GM10266 (cell line): ENCODE measurements around the gene NAA38.

Experiments used
- DNase-seq: peaks from one replicate; pipeline ENCODE4 v3.0.0; 2012; ENCODE audit errors: extremely low spot score
- CTCF ChIP-seq: IDR thresholded peaks from 2 replicates; pipeline ENCODE4 v1.5.1; 2012; ENCODE audit warnings: mild to moderate bottlenecking, low read depth; ENCODE audit not compliant: control insufficient read depth, insufficient read depth; ENCODE audit errors: missing control alignments

Gene NAA38

GRCh38 chr17:7893187-7893880 is 36.0 kb upstream of the NAA38 start:
- TF ChIP-seq CTCF, result no peak
- no peak for DNase-seq

DNA sequence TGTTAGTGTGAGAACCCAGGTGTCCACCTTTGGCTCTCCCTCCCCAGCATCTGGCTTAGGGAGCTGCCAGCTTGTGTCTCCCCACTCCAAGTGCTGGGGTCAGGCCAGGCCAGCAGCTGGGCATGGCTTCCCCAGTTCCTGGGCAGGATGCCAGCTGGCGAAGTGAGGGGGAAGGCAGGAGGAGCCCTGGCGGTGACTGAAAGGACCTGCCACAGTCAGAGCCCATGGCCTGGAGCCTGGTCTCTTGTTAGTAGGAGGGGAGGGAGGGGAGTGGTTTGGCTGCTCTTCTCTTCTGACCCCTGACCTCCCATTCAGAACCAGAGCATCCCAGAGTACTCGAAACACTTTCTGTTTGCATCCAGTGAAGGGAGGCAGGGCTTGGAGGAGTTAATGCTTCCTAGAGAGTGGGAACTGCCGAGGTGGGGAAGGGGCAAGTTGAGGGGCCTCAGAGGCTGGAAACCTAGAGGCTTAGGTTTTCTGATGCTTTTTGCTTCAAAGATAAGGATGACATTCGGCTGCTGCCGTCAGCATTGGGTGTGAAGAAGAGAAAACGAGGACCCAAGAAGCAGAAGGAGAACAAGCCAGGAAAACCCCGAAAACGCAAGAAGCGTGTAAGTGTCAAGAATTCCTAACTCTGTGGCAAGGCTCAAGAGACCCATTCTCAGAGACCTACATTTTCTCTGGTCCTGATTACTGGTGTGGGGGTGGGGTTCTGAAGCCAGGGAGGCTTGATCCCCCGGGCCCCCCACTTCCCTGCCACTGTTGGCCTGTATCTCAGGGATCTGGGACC is 32.0 kb upstream of the NAA38 start:
- no peak for TF ChIP-seq CTCF
- no peak for DNase-seq

- no peak for DNase-seq
- no peak for TF ChIP-seq CTCF
These were observed 31.0 kb upstream of the NAA38 start, which contains the start of gene CHD3 for GRCh38 chr17:7888184-7888920. Gene CHD3 (plus strand): TSS chr17:7888789. CDS start chr17:7889001, 212 bp downstream.

GRCh38 chr17:7887482-7888183 is 30.3 kb upstream of the NAA38 start:
- no peak for TF ChIP-seq CTCF
- peak; percentile 91 for DNase-seq

DNA sequence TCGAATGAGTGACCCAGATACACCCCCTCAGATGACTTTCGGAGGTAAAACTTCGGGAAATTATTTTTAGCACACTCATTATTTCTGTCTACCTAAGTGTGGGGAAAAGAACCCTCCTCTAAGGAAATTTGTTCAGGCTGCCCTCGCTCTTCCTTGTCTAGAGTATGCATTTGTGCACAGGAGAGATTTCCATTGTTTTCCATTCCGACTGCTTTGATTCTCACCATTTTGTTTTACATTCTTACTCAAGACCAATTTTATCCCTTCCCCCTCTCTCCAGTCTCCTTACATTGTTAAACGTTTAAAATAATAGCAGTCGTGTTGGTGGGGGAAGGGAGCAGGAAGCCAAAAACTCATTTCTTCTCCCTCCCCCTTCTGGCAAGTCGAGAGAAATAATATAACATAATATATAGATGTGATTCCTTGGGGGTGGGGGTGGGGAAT is 29.7 kb upstream of the NAA38 start:
- no peak for TF ChIP-seq CTCF
- no peak for DNase-seq

DNA sequence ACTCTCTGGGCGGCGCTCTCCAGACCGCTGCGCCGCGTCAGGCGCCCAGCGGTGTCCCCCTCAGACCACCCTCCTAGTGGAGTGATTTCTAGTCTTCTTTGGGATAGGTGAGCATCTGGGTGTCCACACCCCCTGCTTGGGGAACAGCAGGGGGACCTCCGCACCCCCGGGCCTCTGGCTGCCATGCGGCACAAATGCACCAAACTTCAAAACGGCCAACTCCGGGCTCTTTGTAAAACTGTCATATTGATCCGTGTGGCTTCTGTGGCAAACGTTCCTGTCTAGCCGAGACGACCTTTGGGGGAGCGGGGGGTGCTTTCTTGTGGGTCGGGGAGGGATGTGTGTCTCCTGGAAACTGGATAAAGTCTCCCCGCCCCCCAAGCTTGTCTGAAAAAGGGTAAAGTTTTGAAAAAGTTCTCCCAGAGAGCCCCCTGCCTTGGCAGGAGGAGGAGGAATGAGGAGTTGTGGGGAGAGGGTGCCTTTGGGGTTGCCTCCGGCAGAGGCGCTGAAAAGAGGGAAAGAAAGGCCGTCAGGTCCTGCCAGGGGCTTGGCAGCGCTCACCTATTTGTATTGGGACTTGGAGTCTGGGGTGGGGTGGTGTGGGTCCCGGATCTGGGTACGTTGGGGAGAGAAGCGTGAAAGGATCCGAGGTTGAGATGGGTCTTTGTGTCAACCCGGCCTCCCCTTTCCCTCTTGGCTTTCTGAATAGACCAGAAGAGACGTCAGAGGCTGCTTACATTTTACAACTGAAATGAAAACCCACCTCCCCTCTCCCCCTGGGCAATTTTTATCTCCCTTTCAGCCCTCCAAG is 29.1 kb upstream of the NAA38 start:
- DNase-seq, result peak; percentile 62
- TF ChIP-seq CTCF, result no peak
